Measurements from ENCODE around the gene CACNB4. TPM values are rescaled to one million over a fixed set of nuclear protein-coding genes. Genes with fewer than 3 reads are reported as not detected.

The CACNB4 gene
- total and polyA plus RNA-seq, 2 of the 4 experiments (the other 2 are of a cell fraction): 0.12 to 0.36 TPM

DNA sequence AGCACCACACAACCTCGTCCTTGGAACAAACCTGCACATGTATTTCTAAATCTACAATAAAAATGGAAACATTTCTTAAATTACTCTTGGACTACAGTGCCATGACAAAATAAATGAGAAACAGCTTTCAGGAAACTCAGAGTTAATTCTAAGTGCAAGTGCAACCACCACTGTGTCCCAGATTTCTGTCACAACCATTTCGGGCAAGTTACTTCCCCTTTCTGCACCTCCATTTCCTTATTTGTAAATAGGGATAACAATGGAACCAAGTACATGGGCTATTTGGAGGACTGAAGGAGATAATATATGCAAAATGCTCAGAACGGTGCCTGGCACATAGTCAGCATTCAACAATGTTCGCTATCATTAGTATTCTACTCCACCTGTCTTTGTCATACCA is 93.2 kb downstream of the CACNB4 start:
- no peak overlapping the region for H2BK5ac ChIP-seq (ENCODE audit: low read depth, low read length, poor library complexity, severe bottlenecking)
- in situ Hi-C loops (cut with MboI; ENCODE audit: low sequenced_read_pairs): no loop called here
- no peaks in the 10 kb centered on the region for H4K20me1 ChIP-seq (ENCODE audit: insufficient read depth, low read length)
- no peak overlapping the region for H3K56ac ChIP-seq (ENCODE audit: extremely low read depth, insufficient read depth, low read length)
- no peak overlapping the region for H4K8ac ChIP-seq (ENCODE audit: low read depth in 2 of 2, low read length in 2 of 2)
- TF ChIP-seq FOS (IDR thresholded peaks at IDR 0.05; ENCODE audit: low read depth, low read length) (no peak), BHLHE40 (IDR thresholded peaks at IDR 0.05; ENCODE audit: low read depth, low read length) (no peak), POLR2A (IDR thresholded peaks at IDR 0.05; ENCODE audit: low read depth, low read length) (no peak), NFE2L2 (IDR thresholded peaks at IDR 0.05; ENCODE audit: low read depth, low read length) (no peak), MXI1 (IDR thresholded peaks at IDR 0.05; ENCODE audit: borderline replicate concordance, low read depth, low read length) (no peak), RFX5 (IDR thresholded peaks at IDR 0.05; ENCODE audit: low read depth, low read length) (no peak), RCOR1 (IDR thresholded peaks at IDR 0.05; ENCODE audit: insufficient replicate concordance, low read length) (no peak), MAZ (IDR thresholded peaks at IDR 0.05; ENCODE audit: borderline replicate concordance, low read depth, low read length) (no peak), SMC3 (IDR thresholded peaks at IDR 0.05; ENCODE audit: low read depth, low read length) (no peak), CHD1 (IDR thresholded peaks at IDR 0.05; ENCODE audit: low read depth, low read length) (no peak), MAFK (IDR thresholded peaks at IDR 0.05; ENCODE audit: low read depth, low read length) (no peak), CEBPB (IDR thresholded peaks at IDR 0.05; ENCODE audit: low read depth, low read length) (no peak), RAD21 (IDR thresholded peaks at IDR 0.05; ENCODE audit: low read length) (no peak)
- TF ChIP-seq, protein P1, sequence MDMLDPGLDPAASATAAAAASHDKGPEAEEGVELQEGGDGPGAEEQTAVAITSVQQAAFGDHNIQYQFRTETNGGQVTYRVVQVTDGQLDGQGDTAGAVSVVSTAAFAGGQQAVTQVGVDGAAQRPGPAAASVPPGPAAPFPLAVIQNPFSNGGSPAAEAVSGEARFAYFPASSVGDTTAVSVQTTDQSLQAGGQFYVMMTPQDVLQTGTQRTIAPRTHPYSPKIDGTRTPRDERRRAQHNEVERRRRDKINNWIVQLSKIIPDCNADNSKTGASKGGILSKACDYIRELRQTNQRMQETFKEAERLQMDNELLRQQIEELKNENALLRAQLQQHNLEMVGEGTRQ (IDR thresholded peaks at IDR 0.05; ENCODE audit: low read depth, low read length): no peak
- TF ChIP-seq, protein P2, sequence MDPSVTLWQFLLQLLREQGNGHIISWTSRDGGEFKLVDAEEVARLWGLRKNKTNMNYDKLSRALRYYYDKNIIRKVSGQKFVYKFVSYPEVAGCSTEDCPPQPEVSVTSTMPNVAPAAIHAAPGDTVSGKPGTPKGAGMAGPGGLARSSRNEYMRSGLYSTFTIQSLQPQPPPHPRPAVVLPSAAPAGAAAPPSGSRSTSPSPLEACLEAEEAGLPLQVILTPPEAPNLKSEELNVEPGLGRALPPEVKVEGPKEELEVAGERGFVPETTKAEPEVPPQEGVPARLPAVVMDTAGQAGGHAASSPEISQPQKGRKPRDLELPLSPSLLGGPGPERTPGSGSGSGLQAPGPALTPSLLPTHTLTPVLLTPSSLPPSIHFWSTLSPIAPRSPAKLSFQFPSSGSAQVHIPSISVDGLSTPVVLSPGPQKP (IDR thresholded peaks at IDR 0.05; ENCODE audit: borderline replicate concordance, low read depth, low read length): no peak
- TF ChIP-seq, protein P3, sequence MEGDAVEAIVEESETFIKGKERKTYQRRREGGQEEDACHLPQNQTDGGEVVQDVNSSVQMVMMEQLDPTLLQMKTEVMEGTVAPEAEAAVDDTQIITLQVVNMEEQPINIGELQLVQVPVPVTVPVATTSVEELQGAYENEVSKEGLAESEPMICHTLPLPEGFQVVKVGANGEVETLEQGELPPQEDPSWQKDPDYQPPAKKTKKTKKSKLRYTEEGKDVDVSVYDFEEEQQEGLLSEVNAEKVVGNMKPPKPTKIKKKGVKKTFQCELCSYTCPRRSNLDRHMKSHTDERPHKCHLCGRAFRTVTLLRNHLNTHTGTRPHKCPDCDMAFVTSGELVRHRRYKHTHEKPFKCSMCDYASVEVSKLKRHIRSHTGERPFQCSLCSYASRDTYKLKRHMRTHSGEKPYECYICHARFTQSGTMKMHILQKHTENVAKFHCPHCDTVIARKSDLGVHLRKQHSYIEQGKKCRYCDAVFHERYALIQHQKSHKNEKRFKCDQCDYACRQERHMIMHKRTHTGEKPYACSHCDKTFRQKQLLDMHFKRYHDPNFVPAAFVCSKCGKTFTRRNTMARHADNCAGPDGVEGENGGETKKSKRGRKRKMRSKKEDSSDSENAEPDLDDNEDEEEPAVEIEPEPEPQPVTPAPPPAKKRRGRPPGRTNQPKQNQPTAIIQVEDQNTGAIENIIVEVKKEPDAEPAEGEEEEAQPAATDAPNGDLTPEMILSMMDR (conservative IDR thresholded peaks at IDR 0.05; ENCODE audit: low read depth, low read length): no peak
- H3K27me3 ChIP-seq (ENCODE audit: control insufficient read depth, insufficient read depth, low read length): peaks cover 12% of the 10 kb centered on the region
- dilution Hi-C loops (cut with HindIII; ENCODE audit: low sequenced_read_pairs, unreplicated experiment): no loop called here
- H3K18ac ChIP-seq (ENCODE audit: low read depth, low read length): no peak overlapping the region
- H2BK120ac ChIP-seq (ENCODE audit: low read depth, low read length): no peak overlapping the region
- H2BK20ac ChIP-seq (ENCODE audit: low read depth, low read length): no peak overlapping the region
- POLR2A ChIA-PET (ENCODE audit: unreplicated experiment): no interaction called here
- no peak overlapping the region for H2AK9ac ChIP-seq (replicated peaks; ENCODE audit: low read depth, low read length, poor library complexity)
- no peak overlapping the region for H4K91ac ChIP-seq (ENCODE audit: insufficient read depth, low read depth, low read length)
- intact Hi-C loops (cut with micrococcal nuclease): no loop called here
- no peak overlapping the region for H3K23ac ChIP-seq (ENCODE audit: low read depth, low read length)
- H3K4me1 ChIP-seq (ENCODE audit: control insufficient read depth, insufficient read depth, low read length): no peaks in the 10 kb centered on the region
- H3K9me3 ChIP-seq (ENCODE audit: control insufficient read depth, insufficient read depth, low read length): no peaks in the 10 kb centered on the region; the same call in 1 of the 2 replicates
- no peaks in the 10 kb centered on the region for H3K9me1 ChIP-seq (ENCODE audit: insufficient read depth, low read length)
- no peak overlapping the region for H3K4me2 ChIP-seq (ENCODE audit: low read depth, low read length)
- CTCF ChIA-PET: interaction anchor here (0.6 kb wide), 1 partner anchor 473 kb away, joined by 3 read pairs; no protein-coding TSS in a partner anchor
- no peaks in the 10 kb centered on the region for H3K79me1 ChIP-seq (ENCODE audit: low read depth in 1 of 2, low read length in 2 of 2)
- H2BK15ac ChIP-seq (ENCODE audit: low read depth, low read length): no peak overlapping the region
- H3K14ac ChIP-seq (replicated peaks; ENCODE audit: low read depth, low read length): no peak overlapping the region
- H2AFZ ChIP-seq (replicated peaks; ENCODE audit: low read length, poor library complexity): no peak overlapping the region
- no peak overlapping the region for H3K4me3 ChIP-seq (ENCODE audit: insufficient read depth, low read depth, low read length)
- H2AK5ac ChIP-seq (ENCODE audit: low read depth, low read length): no peak overlapping the region
- H3K4ac ChIP-seq (ENCODE audit: low read depth, low read length): no peak overlapping the region
- ATAC-seq (ENCODE audit: low read depth) (no peak), DNase-seq (no peak)
- no peak overlapping the region for H4K5ac ChIP-seq (ENCODE audit: low read depth, low read length)
- WGBS, 2 experiments (ENCODE audit: extremely low coverage in 2 of 2, insufficient read length in 1 of 2): 67% methylated on average over 1 of the region's 4 CpGs; no CpG with 5 or more reads in 1 of the 2 experiments
- no peaks in the 10 kb centered on the region for H3K36me3 ChIP-seq (ENCODE audit: control insufficient read depth, insufficient read depth, low read length)
- H3K9ac ChIP-seq (ENCODE audit: low read depth, low read length): no peak overlapping the region
- no TSS peak for BruUV-seq (replicated peaks)
- H3K27ac ChIP-seq (ENCODE audit: insufficient read depth, low read length): no peak overlapping the region
